Rectal smooth muscle tissue (tissue), 1 donor: Measurements from ENCODE around the gene NCOA6.
"Not testable (repeated sequence)": the region's sequence is repeated elsewhere in the genome, so short reads cannot be mapped to it uniquely, and the experiment has no call there.

Source experiments
- H3K27ac ChIP-seq: one replicate; pipeline ENCODE4 v1.7.0; 2013; ENCODE audit warnings: low read depth, low read length, inconsistent platforms
- H3K27me3 ChIP-seq: one replicate; pipeline ENCODE4 v1.7.0; 2013; ENCODE audit warnings: low read length; ENCODE audit not compliant: control insufficient read depth, insufficient read depth
- H3K36me3 ChIP-seq: one replicate; pipeline ENCODE4 v1.7.0; 2013; ENCODE audit warnings: low read length; ENCODE audit not compliant: control insufficient read depth, insufficient read depth
- H3K4me1 ChIP-seq: one replicate; pipeline ENCODE4 v1.7.0; 2013; ENCODE audit warnings: low read length; ENCODE audit not compliant: control insufficient read depth, insufficient read depth
- H3K4me3 ChIP-seq: one replicate; pipeline ENCODE4 v1.7.0; 2013; ENCODE audit warnings: low read length
- H3K9ac ChIP-seq: one replicate; pipeline ENCODE4 v1.7.0; 2013; ENCODE audit warnings: low read length

Gene NCOA6

GRCh38 chr20:34820805-34821578 lies 4.5 kb downstream of the NCOA6 start:
- no peaks in the 10 kb centered on the region for H3K36me3 ChIP-seq
- no peak overlapping the region for H3K4me3 ChIP-seq
- H3K4me1 ChIP-seq, result peaks cover 9% of the 10 kb centered on the region
- H3K9ac ChIP-seq, result no peak overlapping the region
- H3K27me3 ChIP-seq, result no peaks in the 10 kb centered on the region
- H3K27ac ChIP-seq, result no peak overlapping the region

- H3K4me3 ChIP-seq, result no peak overlapping the region
- no peaks in the 10 kb centered on the region for H3K27me3 ChIP-seq
- H3K9ac ChIP-seq, result no peak overlapping the region
- no peaks in the 10 kb centered on the region for H3K36me3 ChIP-seq
- H3K27ac ChIP-seq, result no peak overlapping the region
- peaks cover 3% of the 10 kb centered on the region for H3K4me1 ChIP-seq
Measured at GRCh38 chr20:34817801-34818200, 7.7 kb downstream of the NCOA6 start.

DNA sequence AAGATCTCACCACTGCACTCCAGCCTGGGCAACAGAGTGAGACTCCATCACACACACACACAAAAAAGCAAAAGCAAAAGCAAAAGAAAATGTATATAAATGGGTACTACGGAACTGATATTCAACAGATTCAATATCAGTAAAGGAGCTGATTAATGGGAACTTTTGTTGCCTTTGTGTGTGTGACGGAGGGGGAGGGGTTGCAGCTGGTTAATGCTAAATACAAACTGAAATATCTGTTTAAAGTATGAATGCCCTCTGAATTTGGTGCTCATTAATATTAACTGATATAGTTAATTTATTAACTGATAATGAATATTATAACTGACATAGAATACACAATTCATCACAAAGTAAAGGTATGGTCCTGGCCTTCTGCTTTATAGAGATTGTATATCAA lies 8.4 kb downstream of the NCOA6 start:
- Histone ChIP-seq H3K27ac (no peak overlapping the region), H3K36me3 (no peaks in the 10 kb centered on the region), H3K4me3 (no peak overlapping the region), H3K4me1 (peaks cover 3% of the 10 kb centered on the region), H3K27me3 (no peaks in the 10 kb centered on the region), H3K9ac (no peak overlapping the region)

DNA sequence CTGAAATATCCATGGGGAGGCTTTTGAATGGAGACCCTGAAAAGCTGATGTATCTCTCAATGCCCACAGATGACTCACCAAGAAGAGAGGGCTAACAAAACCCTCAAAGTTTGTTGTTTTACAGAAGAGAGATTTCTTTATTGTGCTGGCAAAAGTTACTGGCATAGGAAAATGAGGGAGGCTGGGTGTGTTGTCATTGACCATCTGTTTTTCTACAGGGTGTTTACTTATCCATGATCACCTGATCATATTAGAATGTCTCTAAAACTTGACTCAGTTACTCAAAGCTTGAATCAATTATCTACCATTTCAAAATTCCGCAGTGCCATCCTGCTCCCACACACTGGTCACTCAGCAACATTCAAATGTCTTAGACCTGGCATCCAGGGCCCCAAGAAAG lies 9.8 kb downstream of the NCOA6 start:
- H3K4me1 ChIP-seq, result peaks cover 6% of the 10 kb centered on the region
- H3K27ac ChIP-seq, result no peak overlapping the region
- H3K27me3 ChIP-seq, result no peaks in the 10 kb centered on the region
- H3K9ac ChIP-seq, result no peak overlapping the region
- no peaks in the 10 kb centered on the region for H3K36me3 ChIP-seq
- no peak overlapping the region for H3K4me3 ChIP-seq

- Histone ChIP-seq H3K27ac (no peak overlapping the region), H3K27me3 (no peaks in the 10 kb centered on the region), H3K4me3 (no peak overlapping the region), H3K9ac (no peak overlapping the region), H3K4me1 (peaks cover 3% of the 10 kb centered on the region), H3K36me3 (no peaks in the 10 kb centered on the region)
Measured at GRCh38 chr20:34808583-34808982, 16.9 kb downstream of the NCOA6 start.

- H3K4me3 ChIP-seq, H3K4me1 ChIP-seq, H3K9ac ChIP-seq, H3K27me3 ChIP-seq, H3K27ac ChIP-seq, H3K36me3 ChIP-seq: not testable (repeated sequence)
Measured at GRCh38 chr20:34807944-34808465, 17.4 kb downstream of the NCOA6 start.

DNA sequence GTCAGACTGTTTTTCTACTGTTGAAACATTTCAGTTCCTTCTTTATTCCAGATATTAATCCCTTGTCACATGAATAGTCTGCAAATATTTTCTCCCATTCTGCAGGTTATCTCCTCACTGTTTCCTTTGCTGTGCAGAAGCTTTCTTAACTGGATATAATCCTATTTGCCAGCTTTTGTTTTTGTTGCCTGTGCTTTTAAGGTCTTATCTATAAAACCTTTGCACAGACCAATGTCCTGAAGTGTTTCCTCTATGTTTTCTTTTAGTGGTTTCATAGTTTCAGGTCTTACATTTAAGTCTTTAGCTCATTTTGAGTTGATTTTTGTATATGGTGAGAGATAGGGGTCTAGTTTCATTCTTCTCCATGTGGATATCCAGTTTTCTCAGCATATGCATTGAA lies 19.2 kb downstream of the NCOA6 start:
- Histone ChIP-seq H3K4me1 (peaks cover 3% of the 10 kb centered on the region), H3K9ac (no peak overlapping the region), H3K27me3 (no peaks in the 10 kb centered on the region), H3K27ac (no peak overlapping the region), H3K36me3 (no peaks in the 10 kb centered on the region), H3K4me3 (no peak overlapping the region)

DNA sequence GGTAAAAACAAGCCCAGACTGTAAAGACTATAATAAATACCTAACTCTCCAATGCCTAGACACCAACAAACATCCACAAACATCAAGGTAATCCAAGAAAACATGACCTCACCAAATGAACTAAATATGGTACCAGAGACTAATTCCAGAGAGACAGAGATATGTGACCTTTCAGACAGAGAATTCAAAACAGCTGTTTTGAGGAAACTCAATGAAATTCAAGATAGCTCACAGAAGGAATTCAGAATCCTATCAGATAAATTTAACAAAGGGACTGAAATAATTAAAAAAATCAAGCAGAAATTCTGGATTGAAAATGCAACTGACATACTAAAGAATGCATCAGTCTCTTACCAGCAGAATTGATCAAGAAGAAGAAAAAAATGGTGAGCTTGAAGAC lies 26.6 kb downstream of the NCOA6 start:
- H3K4me3 ChIP-seq, result no peak overlapping the region
- no peak overlapping the region for H3K9ac ChIP-seq
- H3K36me3 ChIP-seq, result no peaks in the 10 kb centered on the region
- H3K27ac ChIP-seq, result no peak overlapping the region
- no peaks in the 10 kb centered on the region for H3K4me1 ChIP-seq
- H3K27me3 ChIP-seq, result no peaks in the 10 kb centered on the region

DNA sequence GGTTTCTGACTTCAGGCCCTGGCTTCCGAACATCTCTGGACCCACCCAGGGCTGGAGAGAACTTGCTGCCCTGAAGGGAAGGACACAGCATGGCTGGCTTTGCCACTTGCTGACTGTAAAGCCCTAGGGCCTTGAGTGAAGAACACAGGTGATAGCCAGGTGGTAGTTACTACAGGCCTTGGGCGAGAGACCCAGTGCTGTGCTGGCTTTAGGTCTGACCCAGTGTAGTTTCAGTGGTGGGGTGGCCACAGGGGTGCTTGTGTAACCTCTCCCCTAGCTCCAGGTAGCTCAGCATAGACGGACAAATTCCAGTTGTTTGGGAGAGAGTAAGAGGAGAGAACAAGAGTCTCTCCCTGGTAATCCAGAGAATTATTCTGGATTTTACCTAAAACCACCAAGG lies 27.1 kb downstream of the NCOA6 start:
- no peaks in the 10 kb centered on the region for H3K36me3 ChIP-seq
- no peak overlapping the region for H3K27ac ChIP-seq
- H3K4me1 ChIP-seq, result no peaks in the 10 kb centered on the region
- H3K4me3 ChIP-seq, result no peak overlapping the region
- H3K27me3 ChIP-seq, result no peaks in the 10 kb centered on the region
- no peak overlapping the region for H3K9ac ChIP-seq

GRCh38 chr20:34797012-34797995 lies 28.1 kb downstream of the NCOA6 start:
- no peak overlapping the region for H3K27ac ChIP-seq
- H3K9ac ChIP-seq, result no peak overlapping the region
- H3K4me3 ChIP-seq, result no peak overlapping the region
- no peaks in the 10 kb centered on the region for H3K4me1 ChIP-seq
- no peaks in the 10 kb centered on the region for H3K27me3 ChIP-seq
- H3K36me3 ChIP-seq, result no peaks in the 10 kb centered on the region

- no peak overlapping the region for H3K9ac ChIP-seq
- peaks cover 7% of the 10 kb centered on the region for H3K4me1 ChIP-seq
- H3K27ac ChIP-seq, result no peak overlapping the region
- peaks cover 2% of the 10 kb centered on the region for H3K36me3 ChIP-seq
- H3K27me3 ChIP-seq, result no peaks in the 10 kb centered on the region
- no peak overlapping the region for H3K4me3 ChIP-seq
Measured at GRCh38 chr20:34794006-34794585, 31.4 kb downstream of the NCOA6 start.

DNA sequence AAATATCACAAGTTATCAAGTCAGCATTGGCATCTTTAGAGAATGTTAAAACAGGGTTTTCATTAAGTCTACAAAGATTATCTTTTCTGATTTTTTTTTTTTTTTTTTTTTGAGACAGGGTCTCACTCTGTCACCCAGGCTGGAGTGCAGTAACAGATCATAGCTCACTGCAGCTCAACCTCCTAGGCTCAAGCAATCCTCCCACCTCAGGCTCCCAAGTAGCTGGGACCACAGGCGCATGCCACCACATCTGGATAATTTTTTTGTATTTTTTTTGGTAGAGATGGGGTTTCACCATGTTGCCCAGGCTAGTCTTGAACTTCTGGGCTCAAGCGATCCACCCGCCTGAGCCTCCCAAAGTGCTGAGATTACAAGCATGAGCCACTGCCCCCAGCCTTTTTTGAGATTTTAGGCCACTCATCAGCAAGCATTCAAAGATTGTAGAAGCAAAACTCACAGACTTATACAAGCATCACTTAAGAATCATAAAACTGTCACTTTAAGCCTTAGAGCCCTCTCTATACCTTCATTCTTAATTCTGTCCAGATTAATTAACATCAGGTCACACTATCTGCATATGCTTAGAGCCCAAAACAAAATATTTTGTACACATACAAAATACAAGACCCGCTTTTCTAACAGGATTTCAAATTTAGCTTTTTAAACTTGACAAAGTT lies 32.6 kb downstream of the NCOA6 start:
- H3K4me3 ChIP-seq, result no peak overlapping the region
- no peak overlapping the region for H3K9ac ChIP-seq
- peaks cover 2% of the 10 kb centered on the region for H3K36me3 ChIP-seq
- H3K4me1 ChIP-seq, result peaks cover 7% of the 10 kb centered on the region
- no peak overlapping the region for H3K27ac ChIP-seq
- no peaks in the 10 kb centered on the region for H3K27me3 ChIP-seq
